Measurements from ENCODE around the gene CABP5. TPM values are rescaled to one million over a fixed set of nuclear protein-coding genes. Genes with fewer than 3 reads are reported as not detected.
"Not testable (repeated sequence)": the region's sequence is repeated elsewhere in the genome, so short reads cannot be mapped to it uniquely, and the experiment has no call there.

Gene CABP5
- total RNA-seq, result not detected

DNA sequence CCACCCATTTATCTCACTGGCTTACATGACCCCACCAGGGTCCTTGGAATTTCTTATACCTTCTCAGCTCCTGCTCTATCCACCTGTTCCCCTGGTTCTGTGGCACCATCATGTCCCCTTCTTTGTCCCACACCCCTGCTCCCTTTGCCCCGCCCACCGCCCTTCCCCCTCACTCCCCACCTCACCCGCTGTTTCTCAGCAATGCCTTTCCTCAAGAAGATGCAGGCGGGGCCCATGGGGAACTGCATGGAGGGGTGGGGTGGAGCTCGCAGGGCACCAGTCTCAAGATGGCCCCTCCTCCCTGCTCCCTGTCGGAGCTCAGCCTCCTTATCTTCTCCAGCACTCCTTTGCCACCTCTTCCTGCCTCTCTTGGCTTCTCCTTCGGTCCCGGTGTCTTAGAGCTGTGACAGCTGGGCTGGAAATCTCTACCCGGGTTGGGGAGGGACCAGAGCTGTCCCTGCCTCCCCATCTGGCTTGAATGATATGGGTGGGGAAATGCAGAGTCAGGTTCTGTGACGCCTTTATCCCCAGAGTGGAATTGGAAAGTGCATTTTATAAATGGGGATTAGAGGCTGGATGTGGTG lies at the start of gene CABP5:
Gene CABP5 (minus strand): TSS at position 405 of the 584 bp plus-strand sequence. CDS start 157 bp downstream, at position 248.
- no peaks in the 10 kb centered on the region for H3K4me1 Mint-ChIP-seq
- POLR2A ChIA-PET, result no interaction called here
- DNase-seq (no peak), ATAC-seq (no peak)
- peaks cover 2% of the 10 kb centered on the region for H3K9me3 Mint-ChIP-seq (ENCODE audit: low read depth)
- intact Hi-C loops (cut with DNase I, micrococcal nuclease), result no loop called here
- H3K4me3 Mint-ChIP-seq, result no peak within 1 kb of the TSS
- no peaks in the 10 kb centered on the region for H3K36me3 Mint-ChIP-seq (ENCODE audit: low read depth)
- CTCF ChIA-PET, result no interaction called here
- no peak within 1 kb of the TSS for H3K27ac Mint-ChIP-seq
- peaks cover 31% of the 10 kb centered on the region for H3K27me3 Mint-ChIP-seq

DNA sequence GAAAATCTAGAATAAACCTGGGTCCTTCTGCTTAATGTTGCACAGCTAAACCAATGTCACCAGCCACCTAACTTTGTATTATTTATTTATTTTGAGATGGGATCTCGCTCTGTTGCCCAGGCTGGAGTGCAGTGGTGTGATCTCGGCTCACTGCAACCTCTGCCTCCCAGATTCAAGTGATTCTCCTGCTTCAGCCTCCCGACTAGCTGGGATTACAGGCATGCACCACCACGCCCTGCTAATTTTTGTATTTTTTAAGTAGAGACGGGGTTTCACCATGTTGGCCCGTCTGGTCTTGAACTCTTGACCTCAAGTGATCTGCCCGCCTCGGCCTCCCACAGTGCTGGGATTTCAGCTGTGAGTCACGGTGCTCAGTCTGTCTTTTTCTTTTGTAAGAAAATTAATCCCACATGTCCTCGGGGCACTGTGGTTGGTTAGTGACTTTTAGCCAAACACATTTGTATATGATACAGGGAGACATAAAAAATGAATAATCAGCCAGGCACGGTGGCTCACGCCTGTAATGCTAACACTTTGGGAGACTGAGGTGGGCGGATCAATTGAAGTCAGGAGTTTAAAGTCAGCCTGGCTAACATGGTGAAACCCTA lies 47.3 kb upstream of the CABP5 start:
- H3K4me3 Mint-ChIP-seq; DNase-seq; H3K27ac Mint-ChIP-seq; CTCF ChIA-PET; ATAC-seq; H3K27me3 Mint-ChIP-seq; POLR2A ChIA-PET; intact Hi-C loops (cut with DNase I, micrococcal nuclease): not testable (repeated sequence)
- Mint-ChIP-seq H3K36me3 (ENCODE audit: low read depth) (peaks cover 32% of the 10 kb centered on the region), H3K9me3 (ENCODE audit: low read depth) (peaks cover 11% of the 10 kb centered on the region), H3K4me1 (peaks cover 14% of the 10 kb centered on the region)

DNA sequence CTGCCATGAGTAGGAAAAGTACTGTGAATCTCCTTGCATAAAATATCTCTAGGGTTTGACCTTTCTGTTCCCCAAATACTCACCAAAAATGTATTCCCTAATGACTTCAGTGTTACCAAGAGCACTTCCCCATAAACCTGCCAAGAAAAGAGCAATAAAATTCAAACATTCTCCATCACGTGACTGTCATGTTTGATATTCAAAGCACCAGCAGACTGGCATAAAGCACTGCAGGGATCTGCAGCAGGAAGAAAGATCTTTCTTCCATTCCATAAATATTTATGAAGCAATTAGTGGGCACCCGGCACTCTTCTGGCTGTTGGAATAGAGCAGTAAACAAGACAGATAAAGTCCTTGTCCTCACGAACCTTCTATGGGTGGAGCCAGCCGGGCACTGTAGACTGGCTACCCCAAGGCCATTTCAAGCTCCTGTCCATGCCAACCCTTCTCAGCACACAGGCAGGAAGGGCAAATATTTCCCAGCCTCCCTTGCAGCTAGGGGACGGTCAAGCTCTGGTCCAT lies 46.5 kb upstream of the CABP5 start:
- intact Hi-C loops (cut with DNase I, micrococcal nuclease), result no loop called here
- no peak overlapping the region for H3K4me3 Mint-ChIP-seq
- ATAC-seq (no peak), DNase-seq (no peak)
- H3K27ac Mint-ChIP-seq, result no peak overlapping the region
- peaks cover 27% of the 10 kb centered on the region for H3K36me3 Mint-ChIP-seq (ENCODE audit: low read depth)
- peaks cover 14% of the 10 kb centered on the region for H3K4me1 Mint-ChIP-seq
- H3K27me3 Mint-ChIP-seq, result peaks cover 5% of the 10 kb centered on the region
- ChIA-PET CTCF (no interaction called here), POLR2A (no interaction called here)
- H3K9me3 Mint-ChIP-seq (ENCODE audit: low read depth), result peaks cover 11% of the 10 kb centered on the region

DNA sequence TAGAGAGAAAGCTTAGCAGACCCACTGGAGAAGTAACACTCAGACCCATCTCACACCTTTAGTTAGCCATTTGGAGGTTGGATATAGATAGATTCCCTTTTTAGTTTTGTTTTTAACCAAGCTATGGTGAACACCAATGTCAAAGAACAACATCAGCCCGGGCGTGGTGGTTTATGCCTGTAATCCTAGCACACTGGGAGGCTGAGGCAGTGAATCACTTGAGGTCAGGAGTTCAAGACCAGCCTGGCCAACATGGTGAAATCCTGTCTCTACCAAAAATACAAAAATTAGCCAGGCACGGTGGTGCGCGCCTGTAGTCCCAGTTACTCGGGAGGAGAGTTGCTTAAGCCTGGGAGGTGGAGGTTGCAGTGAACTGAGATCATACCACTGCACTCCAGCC lies 45.1 kb upstream of the CABP5 start:
- intact Hi-C loops (cut with DNase I, micrococcal nuclease), result not testable (repeated sequence)

DNA sequence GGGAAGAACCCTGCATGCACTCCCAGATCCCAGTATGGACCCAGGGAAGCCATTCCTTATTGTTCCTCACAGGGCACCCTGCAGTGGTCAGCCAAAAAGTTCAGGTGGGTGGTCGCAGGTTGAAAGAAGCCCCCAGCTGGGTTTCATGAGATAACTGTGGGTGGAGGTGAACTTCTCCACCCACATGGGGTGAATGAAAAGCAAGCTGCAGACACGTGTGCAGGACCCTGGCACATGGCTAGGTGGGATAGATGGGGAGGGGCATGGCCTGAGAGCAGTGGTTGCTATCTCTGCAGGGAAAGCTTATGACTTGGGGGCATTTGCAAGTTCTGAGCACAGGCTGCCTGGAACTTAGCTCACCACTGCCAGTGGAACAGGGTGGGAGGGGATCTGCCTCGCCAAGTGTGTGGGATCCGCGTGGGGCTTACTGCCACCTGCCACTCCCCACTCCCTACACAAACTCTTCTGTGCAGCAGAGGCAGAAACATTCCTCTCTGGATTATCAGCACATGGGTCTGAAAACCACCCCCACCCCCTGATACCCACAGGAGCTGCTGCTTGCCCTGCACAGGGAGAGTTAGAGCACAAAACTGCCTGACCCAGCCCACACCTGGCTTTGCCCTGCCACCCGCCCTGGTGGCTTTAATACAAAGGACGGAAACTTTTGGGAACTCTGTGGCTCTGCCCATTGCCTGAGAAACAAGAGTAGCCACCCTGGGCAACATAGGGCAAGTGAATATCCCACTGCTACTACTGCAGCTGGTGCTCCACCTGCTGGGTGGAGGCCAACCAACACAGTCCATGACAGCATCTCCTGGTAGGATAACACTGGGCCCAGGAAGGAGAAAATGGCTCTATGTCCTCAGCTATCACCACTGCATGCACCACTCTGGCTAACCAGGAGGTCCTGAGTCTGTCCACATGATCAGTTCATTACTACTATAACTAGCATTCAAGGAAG lies 42.3 kb upstream of the CABP5 start:
- no peaks in the 10 kb centered on the region for H3K36me3 Mint-ChIP-seq (ENCODE audit: low read depth)
- H3K27me3 Mint-ChIP-seq, result peaks cover 5% of the 10 kb centered on the region
- no peak overlapping the region for H3K27ac Mint-ChIP-seq
- ChIA-PET POLR2A (no interaction called here), CTCF (interaction anchor here (1.5 to 2.4 kb wide), 2 partner anchors 8 to 122 kb away, joined by 3 to 7 read pairs; no protein-coding TSS in a partner anchor)
- H3K9me3 Mint-ChIP-seq (ENCODE audit: low read depth), result no peaks in the 10 kb centered on the region
- no peak overlapping the region for H3K4me3 Mint-ChIP-seq
- DNase-seq (peak; percentile 26), ATAC-seq (no peak)
- H3K4me1 Mint-ChIP-seq, result no peaks in the 10 kb centered on the region
- intact Hi-C loops (cut with DNase I, micrococcal nuclease), result no loop called here

More for the DNA sequence above, 45.1 kb upstream of the CABP5 start:
- H3K4me1 Mint-ChIP-seq; H3K4me3 Mint-ChIP-seq; H3K9me3 Mint-ChIP-seq (ENCODE audit: low read depth); POLR2A ChIA-PET; CTCF ChIA-PET; H3K27ac Mint-ChIP-seq; ATAC-seq; H3K27me3 Mint-ChIP-seq; DNase-seq: not testable (repeated sequence)
- H3K36me3 Mint-ChIP-seq (ENCODE audit: low read depth), result peaks cover 13% of the 10 kb centered on the region

DNA sequence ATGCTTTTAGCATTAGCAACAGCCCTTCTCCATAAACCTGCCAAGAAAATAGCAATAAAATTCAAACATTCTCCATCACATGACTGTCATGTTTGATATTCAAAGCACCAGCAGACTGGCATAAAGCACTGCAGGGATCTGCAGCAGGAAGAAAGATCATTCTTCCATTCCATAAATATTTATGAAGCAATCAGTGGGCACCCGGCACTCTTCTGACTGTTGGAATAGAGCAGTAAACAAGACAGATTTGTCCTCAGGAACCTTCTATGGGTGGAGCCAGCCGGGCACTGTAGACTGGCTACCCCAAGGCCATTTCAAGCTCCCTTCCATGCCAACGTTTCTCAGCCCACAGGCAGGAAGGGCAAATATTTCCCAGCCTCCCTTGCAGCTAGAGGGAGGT lies 41.2 kb upstream of the CABP5 start:
- ChIA-PET POLR2A (no interaction called here), CTCF (interaction anchor here (1.3 kb wide), 1 partner anchor 122 kb away, joined by 4 read pairs; no protein-coding TSS in a partner anchor)
- Mint-ChIP-seq H3K4me3 (no peak overlapping the region), H3K4me1 (no peaks in the 10 kb centered on the region), H3K36me3 (ENCODE audit: low read depth) (no peaks in the 10 kb centered on the region), H3K27me3 (peaks cover 2% of the 10 kb centered on the region), H3K9me3 (ENCODE audit: low read depth) (no peaks in the 10 kb centered on the region), H3K27ac (no peak overlapping the region)
- intact Hi-C loops (cut with DNase I, micrococcal nuclease), result no loop called here
- DNase-seq, result no peak
- no peak for ATAC-seq

DNA sequence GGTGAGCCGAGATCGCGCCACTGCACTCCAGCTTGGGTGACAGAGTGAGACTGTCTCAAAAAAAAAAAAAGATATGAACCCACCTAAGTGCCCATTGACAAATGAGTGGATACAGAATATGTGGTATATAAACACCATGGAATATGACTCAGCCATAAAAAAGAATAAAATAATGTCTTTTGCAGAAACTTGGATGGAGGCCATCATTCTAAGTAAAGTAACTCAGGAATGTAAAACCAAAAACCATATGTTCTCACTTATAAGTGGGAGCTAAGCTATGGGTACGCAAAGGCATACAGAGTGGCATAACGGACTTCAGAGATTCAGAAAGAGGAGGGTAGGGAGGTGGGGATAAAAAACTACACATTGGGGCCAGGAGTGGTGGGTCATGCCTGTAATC lies 37.2 kb upstream of the CABP5 start:
- intact Hi-C loops (cut with DNase I, micrococcal nuclease), result no loop called here
- ATAC-seq, result no peak
- CTCF ChIA-PET, result no interaction called here
- no peak overlapping the region for H3K27ac Mint-ChIP-seq
- no peaks in the 10 kb centered on the region for H3K9me3 Mint-ChIP-seq (ENCODE audit: low read depth)
- DNase-seq, result no peak
- H3K27me3 Mint-ChIP-seq, result peaks cover 3% of the 10 kb centered on the region
- H3K4me3 Mint-ChIP-seq, result no peak overlapping the region
- POLR2A ChIA-PET, result no interaction called here
- H3K36me3 Mint-ChIP-seq (ENCODE audit: low read depth), result no peaks in the 10 kb centered on the region
- no peaks in the 10 kb centered on the region for H3K4me1 Mint-ChIP-seq

DNA sequence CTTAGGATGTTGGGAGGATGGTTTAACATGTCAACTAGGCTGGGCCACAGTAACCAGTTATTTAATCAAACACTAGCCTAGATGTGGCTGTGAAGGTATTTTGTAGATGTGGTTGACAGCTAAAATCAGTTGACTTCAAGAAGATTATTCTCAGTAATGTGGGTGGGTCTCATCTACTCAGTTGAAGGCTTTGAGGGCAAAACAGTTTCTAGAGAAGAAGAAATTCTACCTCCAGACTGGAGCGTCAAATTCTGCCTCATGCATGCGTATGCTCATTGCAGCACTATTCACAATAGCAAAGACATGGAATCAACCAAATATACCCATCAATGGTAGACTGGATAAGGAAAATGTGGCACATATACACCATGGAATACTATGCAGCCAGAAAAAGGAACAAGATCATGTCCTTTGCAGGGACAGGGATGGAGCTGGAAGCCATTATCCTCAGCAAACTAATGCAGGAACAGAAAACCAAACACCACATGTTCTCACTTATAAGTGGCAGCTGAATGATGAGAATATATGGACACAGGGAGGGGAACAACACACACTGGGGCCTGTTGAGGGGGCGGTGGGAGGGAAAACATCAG lies 26.4 kb upstream of the CABP5 start:
- H3K36me3 Mint-ChIP-seq (ENCODE audit: low read depth); intact Hi-C loops (cut with DNase I, micrococcal nuclease); H3K4me1 Mint-ChIP-seq; DNase-seq; POLR2A ChIA-PET; H3K9me3 Mint-ChIP-seq (ENCODE audit: low read depth); H3K27ac Mint-ChIP-seq; H3K27me3 Mint-ChIP-seq; H3K4me3 Mint-ChIP-seq; ATAC-seq: not testable (repeated sequence)
- CTCF ChIA-PET, result interaction anchor here (1.0 kb wide), 1 partner anchor 107 kb away, joined by 3 read pairs; no protein-coding TSS in a partner anchor

DNA sequence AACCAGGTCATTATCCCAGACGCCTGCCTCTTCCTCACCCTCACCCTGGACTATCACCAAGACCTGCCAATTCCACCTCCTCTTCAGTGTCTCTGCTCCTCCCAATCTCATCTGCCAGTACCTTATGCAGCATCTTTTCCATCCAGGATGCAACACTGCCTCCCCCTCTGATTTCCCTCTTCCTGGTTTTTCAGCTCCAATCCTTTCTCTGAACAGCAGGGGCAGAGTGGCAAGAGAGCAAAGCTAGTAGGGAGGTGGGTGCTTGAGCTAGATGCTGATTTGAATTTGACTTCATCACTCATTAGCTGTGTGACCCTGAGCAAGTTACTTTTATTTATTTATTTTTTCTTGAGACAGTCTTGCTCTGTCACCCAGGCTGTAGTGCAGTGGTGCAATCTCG lies 25.6 kb upstream of the CABP5 start:
- Mint-ChIP-seq H3K9me3 (ENCODE audit: low read depth) (no peaks in the 10 kb centered on the region), H3K36me3 (ENCODE audit: low read depth) (peaks cover 6% of the 10 kb centered on the region), H3K27me3 (no peaks in the 10 kb centered on the region), H3K4me3 (no peak overlapping the region), H3K27ac (no peak overlapping the region), H3K4me1 (no peaks in the 10 kb centered on the region)
- ChIA-PET POLR2A (no interaction called here), CTCF (interaction anchor here (1.0 kb wide), 1 partner anchor 106 kb away, joined by 3 read pairs; no protein-coding TSS in a partner anchor)
- ATAC-seq (no peak), DNase-seq (no peak)
- intact Hi-C loops (cut with DNase I, micrococcal nuclease), result no loop called here

DNA sequence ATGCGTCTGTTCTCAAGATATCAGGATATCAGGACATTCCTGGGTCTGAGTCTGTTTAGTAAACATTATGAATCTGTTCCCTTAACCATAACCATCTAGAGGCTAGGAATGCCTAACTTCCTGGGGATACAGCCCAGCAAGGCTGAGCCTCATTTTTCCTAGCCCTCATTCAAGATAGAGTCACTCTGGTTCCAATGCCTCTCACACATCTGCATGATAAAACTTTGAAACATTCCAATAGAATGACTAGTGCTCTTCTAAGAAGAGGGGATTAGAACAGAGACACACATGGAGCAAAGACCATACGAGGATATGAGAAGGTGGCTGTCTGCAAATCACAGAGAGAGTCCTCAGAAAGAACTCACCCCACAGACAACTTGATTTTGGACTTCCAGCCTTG lies 20.6 kb upstream of the CABP5 start:
- no peak overlapping the region for H3K27ac Mint-ChIP-seq
- ChIA-PET CTCF (no interaction called here), POLR2A (no interaction called here)
- intact Hi-C loops (cut with DNase I, micrococcal nuclease), result no loop called here
- DNase-seq (no peak), ATAC-seq (no peak)
- no peaks in the 10 kb centered on the region for H3K27me3 Mint-ChIP-seq
- H3K9me3 Mint-ChIP-seq (ENCODE audit: low read depth), result no peaks in the 10 kb centered on the region
- no peaks in the 10 kb centered on the region for H3K36me3 Mint-ChIP-seq (ENCODE audit: low read depth)
- no peak overlapping the region for H3K4me3 Mint-ChIP-seq
- no peaks in the 10 kb centered on the region for H3K4me1 Mint-ChIP-seq

Measured in activated CD4-positive, alpha-beta T cell treated with anti-CD3 and anti-CD28 coated beads for 36 hours (primary cell).